VCaP (cell line): ENCODE data around the gene KCNK1.
"Not testable (repeated sequence)": the region's sequence is repeated elsewhere in the genome, so short reads cannot be mapped to it uniquely, and the experiment has no call there.

ENCODE experiments used
- H3K27ac ChIP-seq: fragments of 450-650 bp; 2 replicates; pipeline ENCODE4 v1.5.1; 2017
- TF ChIP-seq, protein P1 (sequence below): fragments of 450-650 bp; conservative IDR thresholded peaks from 2 replicates; pipeline ENCODE4 v1.5.1; 2017; ENCODE audit warnings: mild to moderate bottlenecking, moderate library complexity

The KCNK1 gene

DNA sequence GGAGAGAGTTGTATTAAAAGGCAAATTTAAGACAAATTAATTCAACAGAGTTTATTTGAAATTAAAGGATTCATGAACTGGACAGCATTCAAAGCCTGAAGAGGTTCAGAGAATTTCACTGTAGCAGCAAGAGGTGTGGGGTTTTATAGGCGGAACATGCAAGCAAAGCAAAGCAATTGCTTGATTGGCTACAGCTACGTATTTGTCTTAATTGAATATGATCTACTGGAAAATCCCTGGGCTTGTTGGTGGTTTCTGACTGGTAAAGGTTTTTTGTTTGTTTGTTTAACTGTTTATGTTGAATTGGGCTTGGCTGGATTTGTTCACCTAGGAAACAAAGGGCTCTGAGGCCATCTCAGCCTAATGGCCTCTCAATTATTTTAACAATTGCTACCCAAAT lies 61.5 kb downstream of the KCNK1 start:
- no peak overlapping the region for H3K27ac ChIP-seq
- TF ChIP-seq, protein P1, sequence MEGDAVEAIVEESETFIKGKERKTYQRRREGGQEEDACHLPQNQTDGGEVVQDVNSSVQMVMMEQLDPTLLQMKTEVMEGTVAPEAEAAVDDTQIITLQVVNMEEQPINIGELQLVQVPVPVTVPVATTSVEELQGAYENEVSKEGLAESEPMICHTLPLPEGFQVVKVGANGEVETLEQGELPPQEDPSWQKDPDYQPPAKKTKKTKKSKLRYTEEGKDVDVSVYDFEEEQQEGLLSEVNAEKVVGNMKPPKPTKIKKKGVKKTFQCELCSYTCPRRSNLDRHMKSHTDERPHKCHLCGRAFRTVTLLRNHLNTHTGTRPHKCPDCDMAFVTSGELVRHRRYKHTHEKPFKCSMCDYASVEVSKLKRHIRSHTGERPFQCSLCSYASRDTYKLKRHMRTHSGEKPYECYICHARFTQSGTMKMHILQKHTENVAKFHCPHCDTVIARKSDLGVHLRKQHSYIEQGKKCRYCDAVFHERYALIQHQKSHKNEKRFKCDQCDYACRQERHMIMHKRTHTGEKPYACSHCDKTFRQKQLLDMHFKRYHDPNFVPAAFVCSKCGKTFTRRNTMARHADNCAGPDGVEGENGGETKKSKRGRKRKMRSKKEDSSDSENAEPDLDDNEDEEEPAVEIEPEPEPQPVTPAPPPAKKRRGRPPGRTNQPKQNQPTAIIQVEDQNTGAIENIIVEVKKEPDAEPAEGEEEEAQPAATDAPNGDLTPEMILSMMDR: no peak

DNA sequence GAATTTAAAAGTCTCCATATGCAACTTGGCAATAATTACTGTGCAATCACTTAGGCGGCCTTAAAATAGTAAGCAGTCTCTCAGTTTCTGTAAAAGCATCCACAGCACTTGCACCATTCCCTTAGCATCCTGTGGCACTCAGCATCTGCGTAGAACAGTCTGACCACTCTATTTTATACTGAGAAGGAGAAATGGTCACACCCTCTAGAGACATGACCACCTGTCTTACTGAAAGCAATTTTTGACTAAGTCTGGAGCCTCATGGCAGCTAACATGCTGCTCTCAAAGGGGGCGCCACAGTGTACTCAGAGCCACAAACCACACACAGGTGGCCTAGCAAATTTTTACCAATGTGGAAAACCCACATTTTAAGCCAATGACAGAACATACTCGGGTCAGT lies 62.0 kb downstream of the KCNK1 start:
- H3K27ac ChIP-seq: no peak overlapping the region
- TF ChIP-seq, protein P1: no peak

DNA sequence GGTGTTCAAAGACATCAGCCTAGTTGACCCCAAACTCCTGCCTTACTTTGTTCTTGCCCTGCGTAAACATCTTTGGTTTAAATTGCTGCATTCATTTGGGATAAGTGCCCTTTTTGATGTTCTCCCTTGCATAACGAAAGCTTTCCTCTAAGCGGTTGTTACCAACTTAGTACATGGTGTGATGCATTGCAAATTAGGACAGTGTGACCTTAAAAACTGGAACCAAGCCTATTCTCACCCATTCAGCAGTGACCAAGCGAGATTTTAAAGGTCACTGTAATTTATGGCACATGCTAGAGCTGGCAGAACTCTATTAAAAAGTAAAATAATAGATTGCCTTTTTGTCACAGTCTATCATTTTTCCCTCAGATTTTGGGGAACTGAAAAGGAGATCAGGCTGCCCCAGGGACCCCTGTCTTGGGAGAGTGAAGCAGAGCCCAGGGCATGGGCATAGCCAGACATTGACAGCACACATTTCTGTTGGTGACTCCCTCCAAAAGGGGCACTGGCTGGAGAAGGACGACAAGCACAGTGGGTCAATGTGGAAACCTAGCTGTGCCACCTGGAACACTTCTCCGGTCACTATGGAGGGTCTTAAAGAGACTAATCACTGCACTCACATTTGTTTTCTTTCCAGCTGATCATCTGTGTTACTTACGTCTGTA lies 63.9 kb downstream of the KCNK1 start:
- no peak overlapping the region for H3K27ac ChIP-seq
- TF ChIP-seq, protein P1: no peak

DNA sequence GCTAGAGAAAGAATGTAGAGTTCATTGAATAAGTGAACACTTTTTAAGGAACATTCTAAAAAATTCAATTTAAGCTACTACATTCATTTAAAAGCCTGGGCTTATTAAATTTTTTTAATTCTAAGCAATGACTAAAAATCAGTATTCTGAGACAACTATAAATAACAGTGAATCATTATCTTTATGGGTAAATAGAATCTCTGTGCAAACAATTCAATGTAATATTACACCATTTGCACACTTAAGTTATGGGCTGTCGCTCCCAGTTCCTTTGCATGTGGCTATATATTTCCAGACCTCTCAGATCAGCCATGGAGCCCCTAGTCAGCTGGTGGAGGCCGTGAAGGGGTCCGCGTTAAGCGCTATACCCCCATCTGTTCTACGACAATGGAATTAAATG lies 65.1 kb downstream of the KCNK1 start:
- H3K27ac ChIP-seq: no peak overlapping the region
- TF ChIP-seq, protein P1: no peak

DNA sequence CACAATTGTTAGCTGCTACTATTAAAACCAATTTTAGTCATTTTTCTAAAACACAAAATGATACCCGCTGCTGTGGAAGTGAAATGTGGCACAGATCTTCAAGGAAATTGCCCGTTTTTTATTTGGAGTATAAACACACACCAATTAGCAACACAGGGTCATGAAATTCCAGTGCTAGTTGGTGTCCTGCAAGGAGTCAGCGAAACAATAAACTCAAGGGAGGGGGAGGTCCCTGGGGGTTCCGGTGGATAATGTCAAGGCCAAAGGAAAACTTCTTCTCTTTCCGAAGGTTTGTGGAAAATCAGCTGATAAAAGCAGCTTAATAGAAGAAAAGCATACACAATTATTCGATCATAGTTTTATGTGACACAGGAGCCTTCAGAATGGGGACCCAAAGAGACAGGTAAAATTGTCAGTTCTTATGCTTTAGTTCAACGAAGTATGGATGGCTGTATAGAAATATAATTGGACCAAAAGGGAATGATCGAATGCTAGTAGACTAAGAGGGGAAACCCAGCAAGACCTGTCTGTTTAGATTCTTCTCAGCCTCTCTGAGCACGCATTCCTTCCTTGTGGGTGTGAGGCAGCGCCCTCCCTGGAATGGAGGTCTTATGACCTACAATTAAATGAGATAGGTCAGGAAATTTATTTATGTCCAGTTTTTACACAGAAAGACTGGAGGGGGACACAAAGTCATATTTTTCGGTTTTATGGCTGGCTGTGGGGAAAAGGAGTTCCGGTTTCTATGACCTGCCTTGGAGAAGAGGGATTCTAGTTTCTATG lies 65.9 kb downstream of the KCNK1 start:
- no peak overlapping the region for H3K27ac ChIP-seq

DNA sequence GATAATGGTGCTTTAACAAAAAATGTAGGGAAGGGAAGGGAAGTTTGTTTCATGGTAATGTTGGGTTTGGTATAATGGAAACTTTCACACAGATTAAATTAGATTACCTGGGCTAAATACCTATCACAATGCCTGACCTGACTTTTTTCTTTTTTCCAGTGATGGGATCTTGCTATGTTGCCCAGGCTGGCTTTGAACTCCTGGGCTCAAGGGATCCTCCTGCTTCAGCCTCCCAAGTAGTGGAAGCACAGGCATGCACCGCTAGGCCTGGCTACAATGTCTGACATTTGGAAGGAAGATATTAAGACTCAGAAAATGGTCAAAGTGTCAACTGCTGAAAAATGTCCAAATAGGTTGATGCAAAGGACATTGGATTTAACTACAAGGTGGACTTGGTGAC lies 67.4 kb downstream of the KCNK1 start:
- TF ChIP-seq, protein P1: no peak
- no peak overlapping the region for H3K27ac ChIP-seq

More for the DNA sequence above, 65.9 kb downstream of the KCNK1 start:
- TF ChIP-seq, protein P1: no peak

DNA sequence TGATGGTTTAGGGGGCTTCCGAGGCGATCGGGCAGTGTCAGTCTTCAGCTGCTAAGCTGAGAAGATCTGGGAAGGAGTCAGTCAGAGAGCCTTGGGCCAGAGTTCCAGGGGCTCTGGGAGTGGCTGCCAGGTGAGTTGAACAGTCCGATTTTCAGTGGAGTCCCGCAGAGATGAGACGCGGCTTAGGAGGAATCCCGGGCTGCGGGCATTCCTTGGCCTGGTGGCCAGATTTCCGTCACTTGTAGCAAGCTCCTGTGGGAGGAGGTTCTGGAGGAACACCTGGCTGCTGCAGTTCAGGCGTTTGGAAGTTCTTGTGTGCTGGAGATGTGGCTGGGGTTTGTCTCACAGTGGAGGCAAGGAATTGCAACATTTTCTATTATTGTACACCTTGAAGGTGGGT lies 72.7 kb downstream of the KCNK1 start:
- H3K27ac ChIP-seq: not testable (repeated sequence)
